ENCODE results near the gene NCEH1. TPM values are rescaled to one million over a fixed set of nuclear protein-coding genes. Genes with fewer than 3 reads are reported as not detected.
"Not testable (repeated sequence)": the region's sequence is repeated elsewhere in the genome, so short reads cannot be mapped to it uniquely, and the experiment has no call there.

The NCEH1 gene
- total and polyA plus RNA-seq, 4 donors = 1.1 to 32.3 (median 2.5) TPM

- no peaks in the 10 kb centered on the region for H3K36me3 ChIP-seq (ENCODE audit: control insufficient read depth in 4 of 4, insufficient read depth in 3 of 4, low read depth in 1 of 4, low read length in 3 of 4)
- H3K9ac ChIP-seq (ENCODE audit: low read depth in 1 of 2, low read length in 2 of 2) = no peak overlapping the region
- H3K4me1 ChIP-seq (ENCODE audit: control insufficient read depth in 4 of 4, insufficient read depth in 4 of 4, low read length in 3 of 4) = peaks cover 0 to 4% (median 1%) of the 10 kb centered on the region in 4 donors
- no peak for TF ChIP-seq EGR1 (IDR thresholded peaks at IDR 0.05; ENCODE audit: low read depth in 2 of 2)
- WGBS = 75% methylated on average over 4 of the region's 4 CpGs
- no peaks in the 10 kb centered on the region for H3K9me3 ChIP-seq (ENCODE audit: control insufficient read depth in 4 of 4, low read length in 3 of 4)
- DNase-seq (ENCODE audit: low spot score) = no peak
- H3K4me3 ChIP-seq (ENCODE audit: low read depth in 1 of 3, low read length in 3 of 3) = no peak overlapping the region
- H3K27me3 ChIP-seq (ENCODE audit: control insufficient read depth in 4 of 4, insufficient read depth in 4 of 4, low read length in 3 of 4) = no peaks in the 10 kb centered on the region
- no peak overlapping the region for H3K27ac ChIP-seq (ENCODE audit: low read depth in 1 of 2, low read length in 2 of 2)
Observed at GRCh38 chr3:172669021-172669420, 41.8 kb downstream of the NCEH1 start.

GRCh38 chr3:172666873-172667694, 43.8 kb downstream of the NCEH1 start:
- Histone ChIP-seq H3K27ac (ENCODE audit: low read depth in 1 of 2, low read length in 2 of 2) (no peak overlapping the region), H3K27me3 (ENCODE audit: control insufficient read depth in 4 of 4, insufficient read depth in 4 of 4, low read length in 3 of 4) (no peaks in the 10 kb centered on the region), H3K9me3 (ENCODE audit: control insufficient read depth in 4 of 4, low read length in 3 of 4) (no peaks in the 10 kb centered on the region), H3K4me1 (ENCODE audit: control insufficient read depth in 4 of 4, insufficient read depth in 4 of 4, low read length in 3 of 4) (peaks cover 0 to 4% (median 1%) of the 10 kb centered on the region in 4 donors), H3K4me3 (ENCODE audit: low read depth in 1 of 3, low read length in 3 of 3) (no peak overlapping the region), H3K9ac (ENCODE audit: low read depth in 1 of 2, low read length in 2 of 2) (no peak overlapping the region), H3K36me3 (ENCODE audit: control insufficient read depth in 4 of 4, insufficient read depth in 3 of 4, low read depth in 1 of 4, low read length in 3 of 4) (no peaks in the 10 kb centered on the region)
- TF ChIP-seq RAD21 (IDR thresholded peaks at IDR 0.05) (peak; percentile 98), ZBTB33 (IDR thresholded peaks at IDR 0.05) (no peak)
- TF ChIP-seq, protein P1, sequence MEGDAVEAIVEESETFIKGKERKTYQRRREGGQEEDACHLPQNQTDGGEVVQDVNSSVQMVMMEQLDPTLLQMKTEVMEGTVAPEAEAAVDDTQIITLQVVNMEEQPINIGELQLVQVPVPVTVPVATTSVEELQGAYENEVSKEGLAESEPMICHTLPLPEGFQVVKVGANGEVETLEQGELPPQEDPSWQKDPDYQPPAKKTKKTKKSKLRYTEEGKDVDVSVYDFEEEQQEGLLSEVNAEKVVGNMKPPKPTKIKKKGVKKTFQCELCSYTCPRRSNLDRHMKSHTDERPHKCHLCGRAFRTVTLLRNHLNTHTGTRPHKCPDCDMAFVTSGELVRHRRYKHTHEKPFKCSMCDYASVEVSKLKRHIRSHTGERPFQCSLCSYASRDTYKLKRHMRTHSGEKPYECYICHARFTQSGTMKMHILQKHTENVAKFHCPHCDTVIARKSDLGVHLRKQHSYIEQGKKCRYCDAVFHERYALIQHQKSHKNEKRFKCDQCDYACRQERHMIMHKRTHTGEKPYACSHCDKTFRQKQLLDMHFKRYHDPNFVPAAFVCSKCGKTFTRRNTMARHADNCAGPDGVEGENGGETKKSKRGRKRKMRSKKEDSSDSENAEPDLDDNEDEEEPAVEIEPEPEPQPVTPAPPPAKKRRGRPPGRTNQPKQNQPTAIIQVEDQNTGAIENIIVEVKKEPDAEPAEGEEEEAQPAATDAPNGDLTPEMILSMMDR (IDR thresholded peaks at IDR 0.05; ENCODE audit: low read depth, low read length, missing input control) = peak; percentile 97
- 65% methylated on average over 16 of the region's 16 CpGs for WGBS
- peak; percentile 78 for DNase-seq (ENCODE audit: low spot score)

- H3K9me3 ChIP-seq (ENCODE audit: control insufficient read depth in 4 of 4, low read length in 3 of 4) = no peaks in the 10 kb centered on the region
- DNase-seq (ENCODE audit: low spot score) = no peak
- H3K27ac ChIP-seq (ENCODE audit: low read depth in 1 of 2, low read length in 2 of 2) = no peak overlapping the region
- H3K27me3 ChIP-seq (ENCODE audit: control insufficient read depth in 4 of 4, insufficient read depth in 4 of 4, low read length in 3 of 4) = no peaks in the 10 kb centered on the region
- WGBS = 63% methylated on average over 10 of the region's 10 CpGs
- H3K9ac ChIP-seq (ENCODE audit: low read depth in 1 of 2, low read length in 2 of 2) = no peak overlapping the region
- H3K4me1 ChIP-seq (ENCODE audit: control insufficient read depth in 4 of 4, insufficient read depth in 4 of 4, low read length in 3 of 4) = peaks cover 0 to 4% (median 1%) of the 10 kb centered on the region in 4 donors
- H3K4me3 ChIP-seq (ENCODE audit: low read depth in 1 of 3, low read length in 3 of 3) = no peak overlapping the region
- H3K36me3 ChIP-seq (ENCODE audit: control insufficient read depth in 4 of 4, insufficient read depth in 3 of 4, low read depth in 1 of 4, low read length in 3 of 4) = no peaks in the 10 kb centered on the region
- peak in 1 of 2 donors; percentile 38 for TF ChIP-seq RAD21 (IDR thresholded peaks at IDR 0.05)
- TF ChIP-seq HNF4A (conservative IDR thresholded peaks at IDR 0.05) = no peak
Observed at GRCh38 chr3:172666181-172666872, 44.5 kb downstream of the NCEH1 start.

DNA sequence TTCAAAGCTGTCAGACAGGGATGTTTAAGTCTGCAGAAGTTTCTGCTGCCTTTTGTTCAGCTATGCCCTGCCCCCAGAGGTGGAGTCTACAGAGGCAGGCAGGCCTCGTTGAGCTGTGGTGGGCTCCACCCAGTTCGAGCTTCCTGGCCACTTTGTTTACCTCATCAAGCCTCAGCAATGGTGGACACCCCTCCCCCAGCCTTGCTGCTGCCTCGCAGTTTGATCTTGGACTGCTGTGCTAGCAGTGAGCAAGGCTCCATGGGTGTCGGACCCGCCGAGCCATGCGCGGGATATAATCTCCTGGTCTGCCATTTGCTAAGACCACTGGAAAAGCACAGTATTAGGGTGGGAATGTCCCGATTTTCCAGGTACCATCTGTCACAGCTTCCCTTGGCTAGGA, 45.4 kb downstream of the NCEH1 start:
- H3K4me3 ChIP-seq (ENCODE audit: low read depth in 1 of 3, low read length in 3 of 3); H3K27ac ChIP-seq (ENCODE audit: low read depth in 1 of 2, low read length in 2 of 2): not testable (repeated sequence)
- WGBS = 86% methylated on average over 9 of the region's 9 CpGs

DNA sequence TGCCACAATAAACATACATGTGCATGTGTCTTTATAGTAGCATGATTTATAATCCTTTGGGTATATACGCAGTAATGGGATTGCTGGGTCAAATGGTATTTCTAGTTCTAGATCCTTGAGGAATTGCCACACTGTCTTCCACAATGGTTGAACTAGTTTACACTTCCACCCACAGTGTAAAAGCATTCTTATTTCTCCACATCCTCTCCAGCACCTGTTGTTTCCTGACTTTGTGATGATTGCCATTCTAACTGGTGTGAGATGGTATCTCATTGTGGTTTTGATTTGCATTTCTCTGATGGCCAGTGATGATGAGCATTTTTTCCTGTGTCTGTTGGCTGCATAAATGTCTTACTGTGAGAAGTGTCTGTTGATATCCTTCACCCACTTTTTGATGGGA, 50.4 kb downstream of the NCEH1 start:
- not testable (repeated sequence) for H3K27ac ChIP-seq (ENCODE audit: low read depth in 1 of 2, low read length in 2 of 2); H3K27me3 ChIP-seq (ENCODE audit: control insufficient read depth in 4 of 4, insufficient read depth in 4 of 4, low read length in 3 of 4); H3K9ac ChIP-seq (ENCODE audit: low read depth in 1 of 2, low read length in 2 of 2); H3K9me3 ChIP-seq (ENCODE audit: control insufficient read depth in 4 of 4, low read length in 3 of 4); H3K36me3 ChIP-seq (ENCODE audit: control insufficient read depth in 4 of 4, insufficient read depth in 3 of 4, low read depth in 1 of 4, low read length in 3 of 4); DNase-seq (ENCODE audit: low spot score); H3K4me1 ChIP-seq (ENCODE audit: control insufficient read depth in 4 of 4, insufficient read depth in 4 of 4, low read length in 3 of 4); H3K4me3 ChIP-seq (ENCODE audit: low read depth in 1 of 3, low read length in 3 of 3)
- WGBS = 100% methylated on average over 1 of the region's 1 CpG

More for the DNA sequence above, 45.4 kb downstream of the NCEH1 start:
- DNase-seq (ENCODE audit: low spot score); H3K4me1 ChIP-seq (ENCODE audit: control insufficient read depth in 4 of 4, insufficient read depth in 4 of 4, low read length in 3 of 4); H3K9ac ChIP-seq (ENCODE audit: low read depth in 1 of 2, low read length in 2 of 2); H3K36me3 ChIP-seq (ENCODE audit: control insufficient read depth in 4 of 4, insufficient read depth in 3 of 4, low read depth in 1 of 4, low read length in 3 of 4); H3K27me3 ChIP-seq (ENCODE audit: control insufficient read depth in 4 of 4, insufficient read depth in 4 of 4, low read length in 3 of 4); H3K9me3 ChIP-seq (ENCODE audit: control insufficient read depth in 4 of 4, low read length in 3 of 4): not testable (repeated sequence)

Data from liver (tissue), 9 donors.